ENCODE data around the gene ZNF326.

Gene ZNF326

DNA sequence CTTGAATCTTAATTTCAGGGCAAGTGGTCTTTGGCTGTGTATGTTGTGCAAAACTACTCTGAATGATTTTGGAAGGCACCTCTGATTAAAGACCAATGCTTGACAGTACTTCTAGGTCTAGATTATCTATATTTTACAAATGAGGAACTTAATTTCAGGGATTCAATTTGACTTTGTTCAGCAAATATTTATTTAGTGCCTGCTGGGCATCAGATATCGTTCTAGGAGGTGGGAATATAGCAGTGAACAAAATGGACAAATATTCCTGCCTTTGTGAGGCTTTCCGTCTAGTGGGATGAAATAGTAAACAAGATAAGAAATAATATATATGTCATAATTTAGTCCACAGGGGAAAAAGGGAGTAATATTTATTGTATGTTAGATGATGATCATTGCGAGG lies 4.7 kb downstream of the ZNF326 start:
- DNase-seq (ENCODE audit: low read depth, low spot score), result no peak
- H3K4me3 ChIP-seq (ENCODE audit: low read depth, low read length), result no peak overlapping the region
- TF ChIP-seq, protein P1, sequence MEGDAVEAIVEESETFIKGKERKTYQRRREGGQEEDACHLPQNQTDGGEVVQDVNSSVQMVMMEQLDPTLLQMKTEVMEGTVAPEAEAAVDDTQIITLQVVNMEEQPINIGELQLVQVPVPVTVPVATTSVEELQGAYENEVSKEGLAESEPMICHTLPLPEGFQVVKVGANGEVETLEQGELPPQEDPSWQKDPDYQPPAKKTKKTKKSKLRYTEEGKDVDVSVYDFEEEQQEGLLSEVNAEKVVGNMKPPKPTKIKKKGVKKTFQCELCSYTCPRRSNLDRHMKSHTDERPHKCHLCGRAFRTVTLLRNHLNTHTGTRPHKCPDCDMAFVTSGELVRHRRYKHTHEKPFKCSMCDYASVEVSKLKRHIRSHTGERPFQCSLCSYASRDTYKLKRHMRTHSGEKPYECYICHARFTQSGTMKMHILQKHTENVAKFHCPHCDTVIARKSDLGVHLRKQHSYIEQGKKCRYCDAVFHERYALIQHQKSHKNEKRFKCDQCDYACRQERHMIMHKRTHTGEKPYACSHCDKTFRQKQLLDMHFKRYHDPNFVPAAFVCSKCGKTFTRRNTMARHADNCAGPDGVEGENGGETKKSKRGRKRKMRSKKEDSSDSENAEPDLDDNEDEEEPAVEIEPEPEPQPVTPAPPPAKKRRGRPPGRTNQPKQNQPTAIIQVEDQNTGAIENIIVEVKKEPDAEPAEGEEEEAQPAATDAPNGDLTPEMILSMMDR (IDR thresholded peaks at IDR 0.05; ENCODE audit: insufficient read depth, low read length, missing control alignments), result no peak
- ChIA-PET POLR2A (no interaction called here), CTCF (no interaction called here)

- CTCF ChIA-PET, result interaction anchor here (1.1 to 2.3 kb wide), 4 partner anchors 15 to 238 kb away, joined by 3 to 5 read pairs (median 4); no protein-coding TSS in a partner anchor
- POLR2A ChIA-PET, result no interaction called here
- no peak overlapping the region for H3K4me3 ChIP-seq (ENCODE audit: low read depth, low read length)
- DNase-seq (ENCODE audit: low read depth, low spot score), result no peak
- TF ChIP-seq, protein P1 (IDR thresholded peaks at IDR 0.05; ENCODE audit: insufficient read depth, low read length, missing control alignments), result no peak
Measured at GRCh38 chr1:90000934-90001676, 6.2 kb downstream of the ZNF326 start.

DNA sequence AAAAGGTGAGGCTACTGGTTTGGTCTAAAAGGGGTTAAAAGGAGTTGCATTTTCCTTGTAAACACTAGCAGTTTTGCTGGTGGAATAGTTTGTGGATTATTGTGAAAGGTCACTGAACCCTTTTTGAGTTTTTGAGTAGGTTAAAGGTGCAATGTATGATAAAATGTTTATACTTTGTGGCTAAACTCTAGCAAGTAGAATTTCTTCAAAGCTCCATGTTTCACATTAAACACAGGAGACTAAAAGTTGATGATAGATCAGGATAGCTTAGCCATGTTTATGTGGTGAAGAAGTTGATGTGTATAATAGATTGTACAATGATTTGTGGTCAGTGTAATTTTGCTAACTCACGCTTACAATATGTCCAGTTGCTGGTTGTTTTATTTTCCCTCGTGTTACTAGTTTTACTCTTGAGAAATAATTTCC lies 13.1 kb downstream of the ZNF326 start:
- TF ChIP-seq, protein P1 (IDR thresholded peaks at IDR 0.05; ENCODE audit: insufficient read depth, low read length, missing control alignments), result no peak
- no peak for DNase-seq (ENCODE audit: low read depth, low spot score)
- POLR2A ChIA-PET, result no interaction called here
- CTCF ChIA-PET, result no interaction called here
- H3K4me3 ChIP-seq (ENCODE audit: low read depth, low read length), result no peak overlapping the region

DNA sequence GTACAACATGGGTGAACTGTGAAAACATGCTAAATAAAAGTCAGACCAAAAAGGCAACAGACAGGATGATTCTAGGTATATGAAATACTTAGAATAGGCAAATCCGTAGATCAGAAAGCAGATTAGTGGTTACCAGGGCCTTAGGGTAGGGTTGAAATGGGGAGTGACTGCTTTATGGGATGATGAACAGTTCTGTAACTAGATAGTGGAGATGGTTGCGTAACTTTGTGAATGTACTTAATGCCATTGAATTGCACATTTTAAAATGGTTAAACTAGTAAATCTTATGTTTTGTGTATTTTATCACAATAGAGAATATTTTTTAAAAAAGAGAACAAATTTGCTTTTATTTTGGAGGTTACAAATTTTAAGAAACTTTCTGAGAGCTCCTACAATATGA lies 17.4 kb downstream of the ZNF326 start:
- no peak overlapping the region for H3K4me3 ChIP-seq (ENCODE audit: low read depth, low read length)
- ChIA-PET POLR2A (no interaction called here), CTCF (no interaction called here)
- TF ChIP-seq, protein P1 (IDR thresholded peaks at IDR 0.05; ENCODE audit: insufficient read depth, low read length, missing control alignments), result no peak
- DNase-seq (ENCODE audit: low read depth, low spot score), result no peak

- H3K4me3 ChIP-seq (ENCODE audit: low read depth, low read length), result no peak overlapping the region
- no peak for DNase-seq (ENCODE audit: low read depth, low spot score)
- POLR2A ChIA-PET, result no interaction called here
- TF ChIP-seq, protein P1 (IDR thresholded peaks at IDR 0.05; ENCODE audit: insufficient read depth, low read length, missing control alignments), result no peak
- CTCF ChIA-PET, result interaction anchor here (0.6 to 0.9 kb wide), 2 partner anchors 8 to 22 kb away, joined by 3 read pairs; no protein-coding TSS in a partner anchor
Measured at GRCh38 chr1:90023691-90024090, 28.8 kb downstream of the ZNF326 start.

DNA sequence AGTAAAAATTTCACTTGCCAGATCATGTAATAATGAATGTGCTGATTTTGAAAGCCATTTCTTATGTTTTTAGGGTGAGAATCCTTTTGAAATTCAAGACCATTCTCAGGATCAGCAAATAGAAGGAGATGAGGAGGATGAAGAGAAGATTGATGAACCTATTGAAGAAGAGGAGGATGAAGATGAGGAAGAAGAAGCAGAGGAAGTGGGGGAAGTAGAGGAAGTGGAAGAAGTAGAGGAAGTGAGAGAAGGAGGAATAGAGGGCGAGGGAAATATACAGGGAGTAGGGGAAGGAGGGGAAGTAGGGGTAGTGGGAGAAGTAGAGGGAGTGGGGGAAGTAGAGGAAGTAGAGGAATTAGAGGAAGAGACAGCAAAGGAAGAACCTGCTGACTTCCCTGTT lies 32.4 kb downstream of the ZNF326 start:
- H3K4me3 ChIP-seq (ENCODE audit: low read depth, low read length), result no peak overlapping the region
- ChIA-PET POLR2A (no interaction called here), CTCF (interaction anchor here (0.6 to 1.2 kb wide), 5 partner anchors 13 to 225 kb away, joined by 3 to 4 read pairs (median 3); no protein-coding TSS in a partner anchor)

More for the DNA sequence above, 32.4 kb downstream of the ZNF326 start:
- TF ChIP-seq, protein P1 (IDR thresholded peaks at IDR 0.05; ENCODE audit: insufficient read depth, low read length, missing control alignments), result no peak
- DNase-seq (ENCODE audit: low read depth, low spot score), result no peak
